HepG2 (cell line): ENCODE data around the gene FHIT. TPM values are rescaled to one million over a fixed set of nuclear protein-coding genes. Genes with fewer than 3 reads are reported as not detected.

Experiments
- ZBTB46 ChIP-seq: sonication (generic); formaldehyde crosslinking; IDR thresholded peaks from 2 replicates; pipeline ENCODE4 v1.4.0; 2020; ENCODE audit warnings: mild to moderate bottlenecking, missing genetic modification reagents, borderline replicate concordance
- ZNF343 ChIP-seq: sonication (generic); formaldehyde crosslinking; IDR thresholded peaks from 2 replicates; pipeline ENCODE4 v1.4.0; 2020; ENCODE audit warnings: mild to moderate bottlenecking, missing genetic modification reagents
- ZNF407 ChIP-seq: sonication (generic); formaldehyde crosslinking; IDR thresholded peaks from one replicate; pipeline ENCODE4 v1.5.1; 2020; ENCODE audit warnings: mild to moderate bottlenecking, missing genetic modification reagents; ENCODE audit errors: not compliant biosample characterization
- polyA plus RNA-seq, 8 experiments: library from polyadenylated mRNA; depleted of rRNA in 3 of 8; stranded (reverse) in 7 of 8; unstranded in 1 of 8; fragments of >200 nt; fragmentation: Illumina TruSeq in 4 of 8; extraction: Trizol in 4 of 8; gene quantifications; 2 replicates each; pipeline versions ENCODE4 v1.2.1 to v1.2.3, GENCODE V29; 2011 to 2016; ENCODE audit warnings: low read depth in 4 of 8, missing spikeins in 1 of 8, mixed read lengths in 1 of 8; ENCODE audit not compliant: insufficient read depth in 1 of 8
- total RNA-seq, 5 experiments: library from RNA; depleted of rRNA; stranded (reverse); fragments of >200 nt; fragmentation: Illumina TruSeq; extraction: Trizol; gene quantifications; 2 replicates each; pipeline ENCODE4 v1.2.3, GENCODE V29; 2016; ENCODE audit warnings: low read depth in 1 of 5
- TF ChIP-seq, protein P1 (sequence below): sonication (generic); formaldehyde crosslinking; IDR thresholded peaks from 2 replicates; pipeline ENCODE4 v1.5.1; 2020; ENCODE audit warnings: missing genetic modification reagents, mild to moderate bottlenecking, borderline replicate concordance

The FHIT gene
- total and polyA plus RNA-seq, 2 of the 13 experiments (the other 11 are each of a cell fraction or from before 2014, with no cell fraction given): 4.0 to 4.6 TPM

- TF ChIP-seq ZNF407 (CRISPR knock-in tag): no peak
- no peak for TF ChIP-seq ZBTB46 (CRISPR knock-in tag)
- TF ChIP-seq, protein P1, sequence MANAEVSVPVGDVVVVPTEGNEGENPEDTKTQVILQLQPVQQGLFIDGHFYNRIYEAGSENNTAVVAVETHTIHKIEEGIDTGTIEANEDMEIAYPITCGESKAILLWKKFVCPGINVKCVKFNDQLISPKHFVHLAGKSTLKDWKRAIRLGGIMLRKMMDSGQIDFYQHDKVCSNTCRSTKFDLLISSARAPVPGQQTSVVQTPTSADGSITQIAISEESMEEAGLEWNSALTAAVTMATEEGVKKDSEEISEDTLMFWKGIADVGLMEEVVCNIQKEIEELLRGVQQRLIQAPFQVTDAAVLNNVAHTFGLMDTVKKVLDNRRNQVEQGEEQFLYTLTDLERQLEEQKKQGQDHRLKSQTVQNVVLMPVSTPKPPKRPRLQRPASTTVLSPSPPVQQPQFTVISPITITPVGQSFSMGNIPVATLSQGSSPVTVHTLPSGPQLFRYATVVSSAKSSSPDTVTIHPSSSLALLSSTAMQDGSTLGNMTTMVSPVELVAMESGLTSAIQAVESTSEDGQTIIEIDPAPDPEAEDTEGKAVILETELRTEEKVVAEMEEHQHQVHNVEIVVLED (CRISPR knock-in tag): no peak
- TF ChIP-seq ZNF343 (CRISPR knock-in tag): no peak
Observed at GRCh38 chr3:59780209-59780608, 1471.0 kb downstream of the FHIT start (continued).
